ENCODE measurements around the gene CLEC4M.

DNA sequence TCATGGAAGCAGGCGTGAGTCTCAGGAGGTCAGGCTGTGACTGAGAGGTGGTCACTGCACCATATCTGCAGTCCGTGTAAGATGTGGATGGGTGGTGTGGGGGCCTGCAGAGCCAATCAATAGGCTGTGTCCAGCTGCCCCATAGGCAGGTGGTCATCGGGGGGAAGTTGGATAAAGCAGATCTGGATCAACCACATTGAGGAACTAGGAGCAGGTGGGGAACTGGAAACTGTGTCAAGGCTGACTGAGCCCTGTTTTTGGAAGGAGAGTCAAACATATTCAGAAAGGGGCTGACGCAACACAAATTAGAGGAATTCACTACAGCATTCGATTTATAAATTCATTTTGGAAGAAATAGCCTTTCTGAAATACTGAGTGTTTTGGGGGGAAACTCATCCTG lies 15.0 kb downstream of the CLEC4M start:
- TF ChIP-seq SP1 (IDR thresholded peaks at IDR 0.05) (no peak), RAD21 (IDR thresholded peaks at IDR 0.05) (no peak), JUND (IDR thresholded peaks at IDR 0.05) (no peak)

Measured in liver (tissue), 2 donors.